ENCODE measurements around the gene PEX14. TPM values are rescaled to one million over a fixed set of nuclear protein-coding genes. Genes with fewer than 3 reads are reported as not detected.

The PEX14 gene
- total and polyA plus RNA-seq, 10 of the 15 experiments (the other 5 are each of a cell fraction or from before 2014, with no cell fraction given): 1.4 to 23.2 (median 12.0) TPM

- TF ChIP-seq E4F1 (IDR thresholded peaks at IDR 0.05; ENCODE audit: borderline replicate concordance, partially characterized antibody): no peak
- H3K4me3 ChIP-seq: no peak overlapping the region
- H3K9ac ChIP-seq (ENCODE audit: control insufficient read depth, insufficient read depth, low read length): no peak overlapping the region
- H2AFZ ChIP-seq (ENCODE audit: control insufficient read depth, low read depth, low read length): no peak overlapping the region
- no peak for FAIRE-seq
- no peaks in the 10 kb centered on the region for H3K36me3 ChIP-seq (ENCODE audit: control insufficient read depth in 2 of 2, insufficient read depth in 2 of 2, low read length in 1 of 2)
- H3K27me3 ChIP-seq (replicated peaks in 1 of 2; ENCODE audit: control insufficient read depth in 2 of 2, insufficient read depth in 2 of 2, low read length in 1 of 2): no peaks in the 10 kb centered on the region
- H3K9me3 ChIP-seq (replicated peaks; ENCODE audit: control insufficient read depth, insufficient read depth, low read length): no peaks in the 10 kb centered on the region
- SMC1A ChIA-PET (ENCODE audit: uncharacterized antibody, unreplicated experiment): no interaction called here
- BruUV-seq (replicated peaks): no TSS peak
- H3K4me2 ChIP-seq (ENCODE audit: control insufficient read depth, insufficient read depth): no peak overlapping the region
- no peaks in the 10 kb centered on the region for H4K20me1 ChIP-seq (ENCODE audit: control insufficient read depth, insufficient read depth)
- DNase-seq (ENCODE audit: low read depth, low spot score): no peak
- RAD21 ChIA-PET (ENCODE audit: unreplicated experiment): no interaction called here
- in situ Hi-C loops (cut with MboI) (no loop called here), intact Hi-C loops (cut with micrococcal nuclease; ENCODE audit: unreplicated experiment) (no loop called here)
- POLR2A ChIA-PET: no interaction called here
- CTCF ChIA-PET: interaction anchor here (1.7 kb wide), 1 partner anchor 14 kb away, joined by 5 read pairs; no protein-coding TSS in a partner anchor
- ATAC-seq: no peak
- peaks cover 5% of the 10 kb centered on the region for H3K4me1 ChIP-seq (ENCODE audit: control insufficient read depth, insufficient read depth, low read length)
- no peak overlapping the region for H3K27ac ChIP-seq (ENCODE audit: control insufficient read depth, insufficient read depth)
- peaks cover 27% of the 10 kb centered on the region for H3K79me2 ChIP-seq (ENCODE audit: control insufficient read depth, insufficient read depth, low read length)
- WGBS (ENCODE audit: insufficient coverage, insufficient replicate concordance, low lambda C conversion rate, missing lambda C conversion rate): 100% methylated on average over 2 of the region's 2 CpGs
Measured at GRCh38 chr1:10480614-10481013, 5.9 kb downstream of the PEX14 start.

- CTCF ChIA-PET: interaction anchor here (0.7 to 3.4 kb wide), 3 partner anchors 10 to 69 kb away, joined by 3 to 19 read pairs (median 5); no protein-coding TSS in a partner anchor
- no peak overlapping the region for H2AFZ ChIP-seq (ENCODE audit: control insufficient read depth, low read depth, low read length)
- in situ Hi-C loops (cut with MboI): no loop called here
Measured at GRCh38 chr1:10484521-10484920, 9.8 kb downstream of the PEX14 start.

More at GRCh38 chr1:10484521-10484920, 9.8 kb downstream of the PEX14 start:
- H3K79me2 ChIP-seq (ENCODE audit: control insufficient read depth, insufficient read depth, low read length): peaks cover 11% of the 10 kb centered on the region
- H3K36me3 ChIP-seq (ENCODE audit: control insufficient read depth in 2 of 2, insufficient read depth in 2 of 2, low read length in 1 of 2): peaks cover 0 to 3% of the 10 kb centered on the region in 2 experiments; a peak in 1 of 4 replicates
- BruUV-seq (replicated peaks): no TSS peak
- no peaks in the 10 kb centered on the region for H3K4me1 ChIP-seq (ENCODE audit: control insufficient read depth, insufficient read depth, low read length)
- WGBS (ENCODE audit: insufficient coverage, insufficient replicate concordance, low lambda C conversion rate, missing lambda C conversion rate): 91% methylated on average over 6 of the region's 6 CpGs
- POLR2A ChIA-PET: no interaction called here
- H3K4me2 ChIP-seq (ENCODE audit: control insufficient read depth, insufficient read depth): no peak overlapping the region
- no peak overlapping the region for H3K4me3 ChIP-seq
- H3K27me3 ChIP-seq (replicated peaks in 1 of 2; ENCODE audit: control insufficient read depth in 2 of 2, insufficient read depth in 2 of 2, low read length in 1 of 2): no peaks in the 10 kb centered on the region
- intact Hi-C loops (cut with micrococcal nuclease; ENCODE audit: unreplicated experiment): no loop called here
- DNase-seq (ENCODE audit: low read depth, low spot score): no peak
- no peaks in the 10 kb centered on the region for H4K20me1 ChIP-seq (ENCODE audit: control insufficient read depth, insufficient read depth)
- no peak overlapping the region for H3K9ac ChIP-seq (ENCODE audit: control insufficient read depth, insufficient read depth, low read length)
- no peak for ATAC-seq
- RAD21 ChIA-PET (ENCODE audit: unreplicated experiment): interaction anchor here (0.7 kb wide), 1 partner anchor 15 kb away, joined by 4 read pairs; no protein-coding TSS in a partner anchor
- H3K9me3 ChIP-seq (replicated peaks; ENCODE audit: control insufficient read depth, insufficient read depth, low read length): no peaks in the 10 kb centered on the region
- no peak for TF ChIP-seq FOXM1 (IDR thresholded peaks at IDR 0.05; ENCODE audit: low read depth, low read length)
- TF ChIP-seq SREBF1 (IDR thresholded peaks at IDR 0.05; ENCODE audit: low read length): no peak
- no peak for TF ChIP-seq PAX8 (IDR thresholded peaks at IDR 0.05)
- TF ChIP-seq TCF3 (IDR thresholded peaks at IDR 0.05; ENCODE audit: borderline replicate concordance, insufficient read depth, low read depth, low read length): no peak
- TF ChIP-seq MEF2B (IDR thresholded peaks at IDR 0.05; ENCODE audit: partially characterized antibody, poor library complexity, severe bottlenecking): no peak
- SMC1A ChIA-PET (ENCODE audit: uncharacterized antibody, unreplicated experiment): interaction anchor here (2.8 kb wide), 1 partner anchor 10 kb away, joined by 12 read pairs; no protein-coding TSS in a partner anchor
- H3K27ac ChIP-seq (ENCODE audit: control insufficient read depth, insufficient read depth): no peak overlapping the region
- no peak for FAIRE-seq
